Upper lobe of left lung (tissue), 4 donors: ENCODE data around the gene HERC2.

Source experiments
- CTCF ChIP-seq, 6 experiments: fragments of 450-650 bp in 4 of 6; fragments of 200-600 bp in 2 of 6; sonication (generic) in 2 of 6; IDR thresholded peaks; one replicate each; pipeline ENCODE4 v1.5.1; 2016 to 2019; ENCODE audit warnings: antibody characterized with exemption in 6 of 6
- POLR2A ChIP-seq, 4 donors: fragments of 450-650 bp; IDR thresholded peaks; one replicate each; pipeline ENCODE4 v1.5.1; 2016 to 2017; ENCODE audit warnings: antibody characterized with exemption in 4 of 4, mild to moderate bottlenecking in 2 of 4

GRCh38 chr15:28190391-28191174 is 131.4 kb downstream of the HERC2 start:
- TF ChIP-seq CTCF (IDR thresholded peaks at IDR 0.05) (no peak), POLR2A (IDR thresholded peaks at IDR 0.05) (no peak)
